ENCODE data around the gene ATP9B. TPM values are rescaled to one million over a fixed set of nuclear protein-coding genes. Genes with fewer than 3 reads are reported as not detected.
"Not testable (repeated sequence)": the region's sequence is repeated elsewhere in the genome, so short reads cannot be mapped to it uniquely, and the experiment has no call there.

Gene ATP9B
- total RNA-seq, 2 donors from 2014 or later, result 69.5 to 72.4 TPM

DNA sequence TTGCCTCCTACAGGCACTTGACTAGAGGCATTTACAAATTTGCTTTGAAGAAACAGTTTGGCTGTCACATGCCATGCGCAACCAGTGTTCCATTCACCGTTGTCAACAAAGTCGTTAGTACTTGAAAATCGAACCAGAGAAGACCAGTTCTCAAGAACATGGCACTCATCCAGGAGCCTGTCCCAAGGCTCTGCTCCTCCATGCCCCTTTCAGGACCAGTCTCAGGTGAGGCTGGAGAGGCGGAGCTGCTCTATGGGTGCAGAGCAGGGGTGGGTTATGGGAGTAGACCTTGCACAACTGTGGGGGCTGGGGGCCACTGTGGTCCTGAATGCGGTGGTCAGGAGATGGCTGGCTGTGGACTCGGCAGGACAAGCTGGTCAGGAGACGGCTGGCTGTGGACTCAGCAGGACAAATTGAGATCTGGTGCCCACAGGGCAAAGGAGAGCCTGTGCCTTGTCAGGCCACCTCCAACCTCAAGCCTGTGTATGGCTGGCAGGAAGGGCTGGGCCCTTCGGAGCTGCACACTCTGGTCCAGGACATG is 12.3 kb upstream of the ATP9B start:
- Mint-ChIP-seq H3K27ac (no peak overlapping the region), H3K4me1 (peaks cover 3% of the 10 kb centered on the region), H3K4me3 (no peak overlapping the region), H3K27me3 (peaks cover 56% of the 10 kb centered on the region), H3K36me3 (ENCODE audit: low read depth) (no peaks in the 10 kb centered on the region)
- no peaks in the 10 kb centered on the region for H3K9me3 ChIP-seq (ENCODE audit: control insufficient read depth, low read length, poor library complexity, severe bottlenecking)
- no peak for ATAC-seq
- no peak for DNase-seq

DNA sequence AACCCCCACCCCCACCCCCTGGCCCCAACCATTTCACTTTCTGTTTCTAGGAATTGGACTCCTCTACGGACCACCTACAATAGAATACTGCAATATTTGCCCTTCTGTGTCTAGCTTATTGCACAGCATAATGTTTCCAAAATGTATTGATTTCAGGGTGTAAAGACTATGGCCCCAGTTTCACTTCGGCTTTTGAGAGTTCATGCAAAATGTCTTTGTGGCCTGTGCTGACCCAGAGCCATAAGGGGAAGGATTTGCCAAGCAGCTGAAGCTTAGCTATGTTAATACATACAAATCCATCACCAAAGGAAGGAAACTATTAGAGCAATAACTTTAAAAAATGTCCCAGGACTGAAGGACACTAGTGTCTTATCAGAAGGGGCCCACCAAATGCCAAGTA is 11.2 kb upstream of the ATP9B start:
- Mint-ChIP-seq H3K4me1 (peaks cover 3% of the 10 kb centered on the region), H3K4me3 (no peak overlapping the region), H3K36me3 (ENCODE audit: low read depth) (no peaks in the 10 kb centered on the region), H3K27me3 (peaks cover 45% of the 10 kb centered on the region), H3K27ac (no peak overlapping the region)
- no peak for DNase-seq
- no peaks in the 10 kb centered on the region for H3K9me3 ChIP-seq (ENCODE audit: control insufficient read depth, low read length, poor library complexity, severe bottlenecking)
- ATAC-seq, result no peak

DNA sequence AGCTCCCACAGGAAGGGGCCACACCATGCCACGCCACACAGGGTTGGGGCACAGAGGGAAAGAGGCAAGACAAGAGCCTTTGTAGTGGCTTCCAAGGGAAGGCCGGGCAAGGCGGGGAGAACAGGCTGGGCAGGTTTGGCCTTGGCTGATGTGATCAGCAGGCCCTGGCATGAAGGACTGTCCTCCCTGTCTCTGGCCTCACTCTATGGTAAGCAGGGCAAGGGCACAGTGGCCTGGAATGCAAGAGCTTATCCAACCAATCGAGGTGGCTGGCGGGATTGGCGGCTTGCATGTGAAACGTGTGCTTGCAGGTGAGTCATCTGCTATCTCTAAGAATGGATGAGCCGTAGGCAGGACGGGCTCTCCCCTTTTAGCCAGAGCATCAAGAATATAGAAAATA is 6.4 kb upstream of the ATP9B start:
- Mint-ChIP-seq H3K27me3 (peaks cover 14% of the 10 kb centered on the region), H3K4me1 (peaks cover 6% of the 10 kb centered on the region), H3K27ac (no peak overlapping the region), H3K36me3 (ENCODE audit: low read depth) (no peaks in the 10 kb centered on the region), H3K4me3 (no peak overlapping the region)
- peaks cover 3% of the 10 kb centered on the region for H3K9me3 ChIP-seq (ENCODE audit: control insufficient read depth, low read length, poor library complexity, severe bottlenecking)
- no peak for DNase-seq
- ATAC-seq, result no peak

DNA sequence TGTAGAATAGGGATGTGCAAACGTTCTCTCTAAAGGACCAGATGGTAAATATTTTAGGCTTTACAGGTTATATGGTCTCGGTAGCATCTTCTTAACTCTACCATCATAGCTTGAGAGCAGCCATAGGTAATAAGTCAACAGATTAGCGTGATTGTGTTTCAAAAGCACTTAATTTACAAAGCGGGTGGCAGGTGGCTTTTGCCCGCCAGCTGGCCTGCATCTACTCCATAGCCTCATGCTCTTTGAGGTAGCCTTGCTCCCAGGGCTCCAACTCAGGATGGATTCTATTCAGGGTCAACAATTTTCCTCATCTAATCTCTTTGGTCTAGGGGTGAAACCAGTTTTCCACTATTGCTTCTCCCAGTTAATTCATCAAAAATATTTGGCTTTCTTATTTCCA is 5.0 kb upstream of the ATP9B start:
- no peaks in the 10 kb centered on the region for H3K36me3 Mint-ChIP-seq (ENCODE audit: low read depth)
- peaks cover 8% of the 10 kb centered on the region for H3K27me3 Mint-ChIP-seq
- no peak overlapping the region for H3K4me3 Mint-ChIP-seq
- peaks cover 3% of the 10 kb centered on the region for H3K9me3 ChIP-seq (ENCODE audit: control insufficient read depth, low read length, poor library complexity, severe bottlenecking)
- H3K4me1 Mint-ChIP-seq, result peaks cover 6% of the 10 kb centered on the region
- H3K27ac Mint-ChIP-seq, result no peak overlapping the region
- no peak for ATAC-seq
- no peak for DNase-seq

DNA sequence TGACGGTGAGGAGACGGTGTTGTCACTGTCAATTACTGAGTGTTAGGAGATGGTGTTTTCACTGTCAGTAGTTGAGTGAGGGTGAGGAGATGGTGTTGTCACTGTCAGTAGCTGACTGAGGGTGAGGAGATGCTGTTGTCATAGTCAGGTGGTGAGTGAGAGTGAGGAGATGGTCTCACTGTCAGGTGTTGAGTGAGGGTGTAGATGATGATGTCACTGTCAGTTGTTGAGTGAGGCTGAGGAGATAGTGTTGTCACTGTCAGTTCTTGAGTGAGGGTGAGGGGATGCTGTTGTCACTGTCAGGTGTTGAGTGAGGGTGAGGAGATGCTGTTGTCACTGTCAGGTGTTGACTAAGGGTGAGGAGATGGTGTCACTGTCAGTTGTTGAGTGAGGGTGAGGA is 3.4 kb upstream of the ATP9B start:
- Mint-ChIP-seq H3K4me1 (peaks cover 9% of the 10 kb centered on the region), H3K36me3 (ENCODE audit: low read depth) (no peaks in the 10 kb centered on the region), H3K4me3 (no peak overlapping the region), H3K27ac (no peak overlapping the region), H3K27me3 (no peaks in the 10 kb centered on the region)
- ATAC-seq, result no peak
- H3K9me3 ChIP-seq (ENCODE audit: control insufficient read depth, low read length, poor library complexity, severe bottlenecking), result peaks cover 3% of the 10 kb centered on the region
- no peak for DNase-seq

DNA sequence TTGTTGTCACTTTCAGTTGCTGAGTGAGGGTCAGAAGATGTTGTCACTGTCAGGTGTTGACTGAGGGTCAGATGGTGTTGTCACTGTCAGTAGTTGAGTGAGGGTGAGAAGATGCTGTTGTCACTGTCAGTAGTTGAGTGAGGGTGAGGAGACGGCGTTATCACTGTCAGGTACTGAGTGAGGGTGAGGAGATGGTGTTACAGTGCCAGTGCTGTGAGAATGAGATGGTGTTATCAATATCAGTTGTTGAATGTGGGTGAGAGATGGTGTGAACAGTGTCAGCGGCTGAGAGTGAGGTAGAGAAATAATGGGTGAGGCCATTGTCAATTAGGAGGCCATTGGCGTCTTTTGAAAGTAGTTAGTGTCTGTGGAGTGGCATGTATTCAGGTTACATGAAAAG is 1.6 kb upstream of the ATP9B start:
- H3K4me1 Mint-ChIP-seq, result peaks cover 16% of the 10 kb centered on the region

DNA sequence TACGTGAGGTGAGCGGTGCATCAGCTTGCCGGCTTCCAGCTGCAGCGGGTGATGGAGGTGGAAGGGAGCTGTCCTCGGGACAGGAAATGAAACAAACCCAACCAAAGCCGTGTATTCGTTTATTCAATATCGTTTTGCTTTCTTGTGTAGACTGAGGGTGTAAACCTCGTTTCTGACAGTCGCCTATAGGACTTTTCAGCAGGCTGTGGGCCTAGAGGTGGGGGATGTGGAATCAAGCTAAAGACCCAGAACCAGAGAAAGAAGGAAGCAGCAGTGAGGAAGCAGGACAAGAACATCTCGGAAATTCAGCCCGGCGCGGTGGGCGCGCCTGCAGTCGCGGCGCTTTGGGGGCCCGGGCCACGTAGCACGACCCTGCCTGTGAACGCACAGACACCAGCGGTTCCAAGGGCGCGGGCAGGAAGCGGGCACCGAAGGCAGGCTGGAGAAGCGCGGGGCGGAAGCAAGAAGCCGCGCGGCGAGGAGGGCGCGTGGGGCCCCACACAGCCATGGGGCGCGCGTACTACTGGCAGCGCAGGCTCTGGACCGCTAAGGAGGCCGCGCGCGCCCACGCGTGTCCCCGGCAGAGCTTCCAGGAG is 755 bp upstream of the ATP9B start:
- H3K9me3 ChIP-seq (ENCODE audit: control insufficient read depth, low read length, poor library complexity, severe bottlenecking), result peaks cover 3% of the 10 kb centered on the region
- H3K27me3 Mint-ChIP-seq, result no peaks in the 10 kb centered on the region
- peak overlapping the region; percentile 86 for H3K4me3 Mint-ChIP-seq
- ATAC-seq (peak; percentile 54), DNase-seq (peak in 2 of 3 donors; percentile 13 to 14)
- no peaks in the 10 kb centered on the region for H3K36me3 Mint-ChIP-seq (ENCODE audit: low read depth)
- peaks cover 16% of the 10 kb centered on the region for H3K4me1 Mint-ChIP-seq
- H3K27ac Mint-ChIP-seq, result peak overlapping the region; percentile 86

More for the DNA sequence above, 1.6 kb upstream of the ATP9B start:
- peaks cover 3% of the 10 kb centered on the region for H3K9me3 ChIP-seq (ENCODE audit: control insufficient read depth, low read length, poor library complexity, severe bottlenecking)
- Mint-ChIP-seq H3K27ac (peak overlapping the region; percentile 86), H3K27me3 (no peaks in the 10 kb centered on the region), H3K36me3 (ENCODE audit: low read depth) (no peaks in the 10 kb centered on the region), H3K4me3 (peak overlapping the region; percentile 86)
- ATAC-seq, result no peak
- DNase-seq, result no peak

DNA sequence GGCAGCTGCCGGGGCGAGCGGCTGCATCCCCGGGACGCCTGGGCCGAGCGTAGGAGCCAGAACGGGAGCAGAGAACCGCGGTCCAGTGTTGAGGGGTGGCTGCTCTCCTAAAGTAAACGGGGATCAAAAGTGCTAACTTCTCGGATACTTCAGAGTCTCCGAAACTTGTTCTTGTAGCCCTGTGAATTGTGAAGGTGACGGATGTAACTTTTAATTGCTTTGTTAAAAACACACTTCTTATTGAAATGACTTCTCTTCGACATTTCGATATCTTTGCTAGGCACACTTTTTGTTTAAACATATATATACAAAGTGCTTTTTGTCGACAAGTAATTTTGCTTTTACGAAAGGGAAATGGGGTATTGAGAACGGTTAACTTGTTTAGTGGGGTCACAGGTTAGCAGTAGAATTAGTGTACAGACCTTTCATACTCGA is 540 bp downstream of the ATP9B start:
- DNase-seq (no peak), ATAC-seq (peak; percentile 2)
- H3K4me1 Mint-ChIP-seq, result peaks cover 20% of the 10 kb centered on the region
- H3K27me3 Mint-ChIP-seq, result no peaks in the 10 kb centered on the region
- H3K4me3 Mint-ChIP-seq, result peak overlapping the region; percentile 81
- peak overlapping the region; percentile 60 for H3K27ac Mint-ChIP-seq
- H3K36me3 Mint-ChIP-seq (ENCODE audit: low read depth), result no peaks in the 10 kb centered on the region
- H3K9me3 ChIP-seq (ENCODE audit: control insufficient read depth, low read length, poor library complexity, severe bottlenecking), result no peaks in the 10 kb centered on the region

DNA sequence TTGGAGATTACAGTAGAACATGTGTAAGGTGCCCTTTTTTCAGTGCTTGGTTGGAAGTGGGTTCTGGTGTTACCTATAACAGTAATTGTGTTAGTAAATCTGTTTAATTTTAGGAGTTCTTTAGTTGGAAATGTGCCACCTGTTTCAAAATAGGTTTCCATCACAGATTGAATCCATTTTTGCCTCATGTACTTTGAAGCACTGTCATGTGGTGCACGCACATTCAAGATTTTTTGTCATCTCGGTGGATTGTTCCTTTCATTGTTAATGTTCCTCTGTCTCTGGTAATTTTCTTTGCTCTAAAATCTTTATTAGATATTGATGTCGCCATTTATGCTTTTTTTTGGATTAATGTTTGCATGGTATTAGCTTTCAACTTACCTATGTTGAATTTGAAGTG is 1.3 kb downstream of the ATP9B start:
- no peak for DNase-seq
- peak overlapping the region; percentile 73 for H3K4me3 Mint-ChIP-seq
- H3K4me1 Mint-ChIP-seq, result peaks cover 21% of the 10 kb centered on the region
- no peaks in the 10 kb centered on the region for H3K36me3 Mint-ChIP-seq (ENCODE audit: low read depth)
- no peak for ATAC-seq
- H3K27me3 Mint-ChIP-seq, result no peaks in the 10 kb centered on the region
- H3K9me3 ChIP-seq (ENCODE audit: control insufficient read depth, low read length, poor library complexity, severe bottlenecking), result no peaks in the 10 kb centered on the region
- peak overlapping the region; percentile 60 for H3K27ac Mint-ChIP-seq

DNA sequence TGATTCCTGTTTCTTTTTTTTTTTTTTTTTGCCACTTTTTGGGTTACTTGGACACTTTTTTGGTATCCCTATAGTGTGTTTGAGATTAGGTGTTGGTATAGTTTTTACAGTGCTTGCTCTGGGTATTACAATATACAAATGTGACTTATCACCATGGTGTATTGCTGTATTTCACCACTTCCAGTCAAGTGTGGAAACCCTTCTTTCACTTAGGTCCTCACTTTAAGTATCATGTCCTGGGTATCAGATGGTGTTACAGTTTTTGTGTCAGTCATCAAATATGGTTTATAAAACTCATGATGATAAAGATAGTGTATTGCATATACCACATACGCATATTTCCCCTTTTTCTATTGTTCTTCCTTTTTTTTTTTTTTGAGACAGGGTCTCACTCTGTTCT is 1.8 kb downstream of the ATP9B start:
- ATAC-seq (no peak), DNase-seq (no peak)
- no peaks in the 10 kb centered on the region for H3K9me3 ChIP-seq (ENCODE audit: control insufficient read depth, low read length, poor library complexity, severe bottlenecking)
- Mint-ChIP-seq H3K4me3 (peak overlapping the region; percentile 73), H3K27ac (no peak overlapping the region), H3K36me3 (ENCODE audit: low read depth) (no peaks in the 10 kb centered on the region), H3K4me1 (peaks cover 24% of the 10 kb centered on the region), H3K27me3 (no peaks in the 10 kb centered on the region)

DNA sequence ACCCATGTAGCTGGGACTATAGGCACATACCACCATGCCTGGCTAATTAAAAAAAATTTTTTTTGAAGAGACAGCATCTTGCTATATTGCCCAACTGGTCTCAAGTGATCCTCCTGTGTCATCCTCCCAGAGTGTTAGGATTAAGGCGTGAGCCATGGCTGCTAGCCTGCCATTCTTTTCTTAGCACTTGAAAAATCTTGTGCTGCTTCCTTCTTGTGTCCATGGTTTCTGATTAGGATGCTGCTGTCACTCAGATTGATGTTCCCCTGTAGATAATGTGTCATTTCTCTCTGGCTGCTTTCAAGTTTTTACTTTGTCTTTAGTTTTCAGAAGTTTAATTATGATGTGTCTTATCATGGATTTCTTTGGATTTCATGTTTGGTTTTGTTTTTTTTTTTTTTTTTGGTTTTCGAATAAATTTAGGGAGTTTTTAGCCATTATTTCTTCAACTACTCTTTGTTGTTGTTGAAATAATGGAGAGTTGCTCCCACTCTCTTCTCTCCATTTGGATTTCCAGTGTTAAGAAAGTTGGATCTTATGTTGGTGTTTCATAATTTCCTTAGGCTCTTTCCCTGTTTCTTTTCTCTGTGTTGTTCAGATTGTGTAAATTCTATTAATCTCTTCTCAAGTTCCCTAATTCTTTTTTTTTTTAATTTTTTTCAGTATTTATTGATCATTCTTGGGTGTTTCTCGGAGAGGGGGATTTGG is 2.5 kb downstream of the ATP9B start:
- DNase-seq (no peak), ATAC-seq (no peak)
- no peaks in the 10 kb centered on the region for H3K36me3 Mint-ChIP-seq (ENCODE audit: low read depth)
- H3K4me1 Mint-ChIP-seq, result peaks cover 29% of the 10 kb centered on the region
- H3K9me3 ChIP-seq (ENCODE audit: control insufficient read depth, low read length, poor library complexity, severe bottlenecking), result no peaks in the 10 kb centered on the region
- peak overlapping the region; percentile 32 for H3K27ac Mint-ChIP-seq
- no peak overlapping the region for H3K4me3 Mint-ChIP-seq
- H3K27me3 Mint-ChIP-seq, result no peaks in the 10 kb centered on the region

DNA sequence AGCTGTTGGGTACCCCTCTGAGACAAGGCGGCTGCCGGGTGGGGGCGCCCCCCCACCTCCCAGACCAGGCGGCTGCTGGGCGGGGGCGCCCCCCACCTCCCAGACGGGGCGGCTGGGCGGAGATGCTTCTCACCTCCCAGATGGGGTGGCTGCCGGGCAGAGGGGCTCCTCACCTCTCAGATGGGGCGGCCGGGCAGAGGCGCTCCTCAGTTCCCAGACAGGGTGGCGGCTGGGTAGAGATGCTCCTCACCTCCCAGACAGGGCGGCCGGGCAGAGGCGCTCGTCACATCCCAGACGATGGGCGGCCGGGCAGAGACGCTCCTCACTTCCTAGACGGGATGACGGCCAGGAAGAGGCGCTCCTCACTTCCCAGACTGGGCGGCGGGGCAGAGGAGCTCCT is 3.5 kb downstream of the ATP9B start:
- not testable (repeated sequence) for H3K36me3 Mint-ChIP-seq (ENCODE audit: low read depth); H3K27me3 Mint-ChIP-seq; H3K4me3 Mint-ChIP-seq; H3K27ac Mint-ChIP-seq; ATAC-seq; H3K9me3 ChIP-seq (ENCODE audit: control insufficient read depth, low read length, poor library complexity, severe bottlenecking); DNase-seq
- peaks cover 32% of the 10 kb centered on the region for H3K4me1 Mint-ChIP-seq

DNA sequence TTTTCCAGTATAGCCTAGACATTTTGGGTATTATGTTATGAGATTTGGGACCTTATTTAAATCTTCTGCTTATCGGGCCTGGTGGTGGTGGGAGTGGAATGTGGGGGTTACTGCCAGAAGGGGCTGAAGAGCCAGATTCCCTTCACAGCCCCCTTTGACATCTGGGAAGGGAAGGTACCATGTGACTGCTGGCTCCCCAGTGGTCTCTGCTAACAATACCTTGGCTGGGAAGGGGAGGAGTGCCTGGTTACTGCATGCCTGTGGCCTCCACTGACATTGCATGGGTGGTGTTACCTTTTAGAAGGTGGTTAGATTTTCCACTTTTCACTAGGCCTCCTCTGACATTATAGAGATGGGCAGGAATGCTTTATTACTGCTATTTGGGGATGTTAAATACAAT is 8.0 kb downstream of the ATP9B start:
- Mint-ChIP-seq H3K27me3 (no peaks in the 10 kb centered on the region), H3K27ac (peak overlapping the region; percentile 47), H3K36me3 (ENCODE audit: low read depth) (peaks cover 12% of the 10 kb centered on the region), H3K4me1 (peaks cover 26% of the 10 kb centered on the region), H3K4me3 (no peak overlapping the region)
- DNase-seq (no peak), ATAC-seq (no peak)
- H3K9me3 ChIP-seq (ENCODE audit: control insufficient read depth, low read length, poor library complexity, severe bottlenecking), result no peaks in the 10 kb centered on the region

DNA sequence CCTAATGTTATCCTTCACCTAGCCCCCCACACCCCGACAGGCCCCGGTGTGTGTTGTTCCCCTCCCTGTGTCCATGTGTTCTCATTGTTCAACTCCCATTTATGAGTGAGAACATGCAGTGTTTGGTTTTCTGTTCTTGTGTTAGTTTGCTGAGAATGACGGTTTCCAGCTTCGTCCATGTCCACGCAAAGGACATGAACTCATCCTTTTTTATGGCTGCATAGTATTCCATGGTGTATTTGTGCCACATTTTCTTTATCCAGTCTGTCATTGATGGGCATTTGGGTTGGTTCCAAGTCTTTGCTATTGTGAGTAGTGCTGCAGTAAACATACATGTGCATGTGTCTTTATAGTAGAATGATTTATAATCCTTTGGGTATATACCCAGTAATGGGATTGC is 9.6 kb downstream of the ATP9B start:
- H3K27ac Mint-ChIP-seq, result peak overlapping the region; percentile 27
- not testable (repeated sequence) for H3K4me3 Mint-ChIP-seq; DNase-seq; H3K27me3 Mint-ChIP-seq; H3K9me3 ChIP-seq (ENCODE audit: control insufficient read depth, low read length, poor library complexity, severe bottlenecking); ATAC-seq
- peaks cover 13% of the 10 kb centered on the region for H3K36me3 Mint-ChIP-seq (ENCODE audit: low read depth)
- H3K4me1 Mint-ChIP-seq, result peaks cover 26% of the 10 kb centered on the region
